ENCODE data around the gene TAF11L12.
"Not testable (repeated sequence)": the region's sequence is repeated elsewhere in the genome, so short reads cannot be mapped to it uniquely, and the experiment has no call there.

Gene TAF11L12

GRCh38 chr5:17610092-17610491 is at the start of gene TAF11L12:
TAF11L12 (plus strand) TSS chr5:17610392.
- not testable (repeated sequence) for DNase-seq (ENCODE audit: low read depth, low spot score)

GRCh38 chr5:17585658-17586057 is 24.5 kb upstream of the TAF11L12 start, which contains the start of gene TAF11L7:
TAF11L7 (minus strand) TSS chr5:17585758.
- DNase-seq (ENCODE audit: low read depth, low spot score), result not testable (repeated sequence)

DNA sequence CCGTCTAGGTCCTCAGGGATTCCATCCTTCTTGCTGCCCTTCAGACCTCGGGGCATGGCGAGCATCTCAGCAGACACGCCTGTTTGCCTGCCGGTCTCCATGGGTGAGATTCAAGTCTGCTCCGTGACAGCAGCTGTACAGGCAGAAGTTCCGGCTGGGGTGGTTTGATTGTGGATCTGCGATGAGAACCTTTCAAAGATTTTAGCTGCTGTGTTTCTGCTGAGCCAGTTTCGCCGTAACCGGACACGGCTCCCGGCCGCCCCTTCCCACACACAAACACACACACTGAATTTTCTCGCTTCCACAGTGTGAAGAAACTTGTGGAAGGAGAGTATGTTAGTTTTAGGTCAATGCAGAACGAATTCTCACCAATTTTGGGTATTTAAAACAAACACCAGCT is 19.3 kb upstream of the TAF11L12 start, which contains the start of gene TAF11L8:
Gene TAF11L8 (minus strand): TSS at position 101 of the 400 bp plus-strand sequence.
- DNase-seq (ENCODE audit: low read depth, low spot score), result not testable (repeated sequence)

- not testable (repeated sequence) for DNase-seq (ENCODE audit: low read depth, low spot score)
Measured at GRCh38 chr5:17594255-17594654, 15.9 kb upstream of the TAF11L12 start, which contains the start of gene TAF11L9. TAF11L9 (minus strand) TSS chr5:17594394.

DNA sequence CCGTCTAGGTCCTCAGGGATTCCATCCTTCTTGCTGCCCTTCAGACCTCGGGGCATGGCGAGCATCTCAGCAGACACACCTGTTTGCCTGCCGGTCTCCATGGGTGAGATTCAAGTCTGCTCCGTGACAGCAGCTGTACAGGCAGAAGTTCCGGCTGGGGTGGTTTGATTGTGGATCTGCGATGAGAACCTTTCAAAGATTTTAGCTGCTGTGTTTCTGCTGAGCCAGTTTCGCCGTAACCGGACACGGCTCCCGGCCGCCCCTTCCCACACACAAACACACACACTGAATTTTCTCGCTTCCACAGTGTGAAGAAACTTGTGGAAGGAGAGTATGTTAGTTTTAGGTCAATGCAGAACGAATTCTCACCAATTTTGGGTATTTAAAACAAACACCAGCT is 12.5 kb upstream of the TAF11L12 start, which contains the start of gene TAF11L10:
Gene TAF11L10 (minus strand): TSS at position 101 of the 400 bp plus-strand sequence.
- DNase-seq (ENCODE audit: low read depth, low spot score), result not testable (repeated sequence)

- DNase-seq (ENCODE audit: low read depth, low spot score), result not testable (repeated sequence)
Measured at GRCh38 chr5:17603880-17604279, 6.3 kb upstream of the TAF11L12 start, which contains the start of gene TAF11L11. TAF11L11 (plus strand) TSS chr5:17604183.

DNA sequence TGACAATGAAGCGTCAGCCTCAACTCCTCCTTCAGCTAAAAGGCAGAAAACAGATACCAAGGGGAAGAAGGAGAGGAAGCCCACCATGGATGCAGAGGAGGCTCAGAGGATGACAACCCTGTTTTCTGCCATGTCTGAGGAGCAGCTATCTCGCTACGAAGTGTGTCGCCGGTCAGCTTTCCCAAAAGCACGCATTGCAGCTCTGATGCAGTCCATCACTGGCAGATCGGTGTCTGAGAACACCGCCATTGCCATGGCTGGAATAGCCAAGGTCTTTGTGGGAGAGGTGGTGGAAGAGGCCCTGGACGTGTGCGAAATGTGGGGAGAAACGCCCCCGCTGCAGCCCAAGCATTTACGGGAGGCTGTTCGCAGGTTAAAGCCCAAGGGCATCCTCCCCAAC is 5.2 kb upstream of the TAF11L12 start:
- DNase-seq (ENCODE audit: low read depth, low spot score), result no peak

DNA sequence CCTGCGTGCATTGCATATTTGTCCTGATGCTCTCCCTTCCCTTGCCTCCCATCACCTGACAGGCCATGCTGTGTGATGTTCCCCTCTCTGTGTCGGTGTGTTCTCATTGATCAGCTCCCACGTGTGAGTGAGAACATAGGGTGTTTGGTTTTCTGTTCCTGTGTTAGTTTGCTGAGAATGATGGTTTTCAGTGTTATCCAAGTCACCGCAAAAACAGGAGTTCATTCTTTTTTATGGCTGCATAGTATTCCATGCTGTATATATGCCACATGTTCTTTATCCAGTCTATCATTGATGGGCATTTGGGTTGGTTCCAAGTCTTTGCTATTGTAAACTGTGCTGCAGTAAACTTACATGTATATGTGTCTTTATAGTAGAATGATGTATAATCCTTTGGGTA is 2.7 kb upstream of the TAF11L12 start:
- DNase-seq (ENCODE audit: low read depth, low spot score), result not testable (repeated sequence)

- DNase-seq (ENCODE audit: low read depth, low spot score), result no peak
Measured at GRCh38 chr5:17614872-17615605, 4.8 kb downstream of the TAF11L12 start.

DNA sequence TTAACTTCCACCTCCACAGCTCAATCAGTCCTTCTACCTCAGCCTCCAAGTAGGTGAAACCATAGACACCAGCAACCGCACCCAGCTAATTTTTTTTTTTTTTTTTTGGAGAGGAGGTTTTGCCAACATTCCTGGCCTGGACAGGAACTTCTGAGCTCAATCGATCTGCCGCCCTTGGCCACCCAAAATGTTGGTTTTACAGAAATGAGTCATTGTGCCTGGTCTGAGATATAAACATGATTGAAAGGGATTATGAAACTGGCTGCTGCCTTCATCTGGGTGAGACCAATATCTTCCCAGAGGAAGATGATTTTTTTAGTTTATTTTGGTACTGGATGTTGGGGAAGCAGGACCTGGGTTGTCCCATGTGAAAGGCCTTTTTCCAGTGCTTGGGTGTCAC is 9.2 kb downstream of the TAF11L12 start:
- no peak for DNase-seq (ENCODE audit: low read depth, low spot score)

DNA sequence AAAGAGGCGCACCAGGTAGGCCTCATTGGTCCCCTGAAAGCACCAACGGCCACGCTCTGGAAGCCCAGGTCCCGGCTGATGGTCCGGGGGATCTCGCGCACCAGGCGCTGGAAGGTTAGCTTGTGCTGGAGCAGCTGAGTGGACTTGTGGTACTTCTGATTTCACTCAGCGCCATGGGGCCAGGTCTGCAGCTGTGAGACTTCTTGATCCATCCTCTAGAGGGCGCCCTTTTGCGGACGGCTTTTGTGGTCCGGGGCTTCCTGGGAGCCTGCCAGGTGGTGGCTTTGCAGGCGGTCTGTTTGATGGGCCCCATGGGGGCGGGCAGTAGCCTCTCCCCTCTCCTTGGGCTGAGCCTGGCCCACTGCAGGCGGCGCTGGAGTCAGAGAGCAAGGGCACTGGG is 10.4 kb downstream of the TAF11L12 start:
- no peak for DNase-seq (ENCODE audit: low read depth, low spot score)

DNA sequence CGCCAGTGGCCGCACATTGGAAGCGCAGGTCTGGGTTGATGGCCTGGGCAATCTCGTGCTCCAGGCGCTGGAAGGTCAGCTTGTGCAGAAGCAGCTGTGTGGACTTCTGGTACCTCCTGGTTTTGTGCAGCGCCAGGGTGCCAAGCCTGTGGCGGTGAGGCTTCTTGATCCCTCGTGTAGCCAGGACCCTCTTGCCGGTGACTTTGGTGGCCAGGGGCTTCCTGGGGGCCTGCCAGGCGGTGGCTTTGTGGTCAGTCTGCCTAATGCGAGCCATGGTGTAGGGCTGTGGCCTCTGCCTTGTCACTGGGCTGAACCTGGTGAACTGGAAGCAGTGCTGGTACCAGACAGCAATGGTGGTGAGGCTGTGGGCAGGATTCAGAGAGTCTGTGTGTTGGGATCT is 15.5 kb downstream of the TAF11L12 start:
- DNase-seq (ENCODE audit: low read depth, low spot score), result no peak

GRCh38 chr5:17631788-17632187 is 21.6 kb downstream of the TAF11L12 start, which contains the start of gene TAF11L13:
TAF11L13 (plus strand) TSS chr5:17632088.
- not testable (repeated sequence) for DNase-seq (ENCODE audit: low read depth, low spot score)

DNA sequence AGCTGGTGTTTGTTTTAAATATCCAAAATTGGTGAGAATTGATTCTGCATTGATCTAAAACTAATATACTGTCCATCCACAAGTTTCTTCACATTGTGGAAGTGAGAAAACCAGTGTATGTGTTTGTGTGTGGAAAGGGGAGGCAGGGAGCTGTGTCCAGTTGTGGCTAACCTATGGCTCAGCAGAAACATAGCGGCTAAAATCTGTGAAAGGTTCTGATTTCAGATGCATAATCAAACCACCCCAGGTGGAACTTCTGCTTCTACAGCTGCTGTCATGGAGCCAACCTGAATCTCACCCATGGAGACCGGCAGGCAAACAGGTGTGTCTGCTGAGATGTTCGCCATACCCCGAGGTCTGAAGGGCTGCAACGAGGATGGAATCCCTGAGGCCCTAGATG is 24.0 kb downstream of the TAF11L12 start, which contains the start of gene TAF11L14:
Gene TAF11L14 (plus strand): TSS at position 301 of the 400 bp plus-strand sequence.
- no peak for DNase-seq (ENCODE audit: low read depth, low spot score)

- DNase-seq (ENCODE audit: low read depth, low spot score), result not testable (repeated sequence)
Measured at GRCh38 chr5:17649232-17649631, 39.0 kb downstream of the TAF11L12 start.

DNA sequence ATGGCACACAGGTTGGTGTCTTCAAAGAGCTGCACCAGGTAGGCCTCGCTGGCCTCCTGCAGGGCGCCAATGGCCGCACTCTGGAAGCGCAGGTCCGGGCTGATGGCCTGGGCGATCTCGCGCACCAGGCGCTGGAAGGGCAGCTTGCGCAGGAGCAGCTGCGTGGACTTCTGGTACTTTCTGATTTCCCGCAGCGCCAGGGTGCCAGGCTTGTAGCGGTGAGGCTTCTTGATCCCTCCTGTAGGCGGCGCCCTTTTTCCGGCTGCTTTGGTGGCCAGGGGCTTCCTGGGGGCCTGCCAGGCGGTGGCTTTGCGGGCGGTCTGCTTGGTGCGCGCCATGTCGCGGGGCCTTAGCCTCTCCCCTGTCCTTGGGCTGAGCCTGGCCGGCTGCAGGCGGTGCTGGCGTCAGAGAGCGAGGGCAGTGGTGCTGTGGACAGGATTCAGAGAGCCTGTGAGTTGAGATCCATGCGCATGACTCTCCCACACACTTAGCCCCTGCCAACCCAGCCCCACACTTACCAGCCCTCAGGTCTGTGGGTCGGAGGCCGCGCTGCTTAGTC is 45.1 kb downstream of the TAF11L12 start:
- DNase-seq (ENCODE audit: low read depth, low spot score), result not testable (repeated sequence)

- DNase-seq (ENCODE audit: low read depth, low spot score), result no peak
Measured at GRCh38 chr5:17655921-17656320, 45.7 kb downstream of the TAF11L12 start.
